K562 (cell line): ENCODE data around the gene MEP1B. TPM values are rescaled to one million over a fixed set of nuclear protein-coding genes. Genes with fewer than 3 reads are reported as not detected.

Experiments used
- ATAC-seq: fragments of 200-7000 bp; cut with Tn5 transposase; 3 replicates; pipeline ENCODE4 v1.9.1; 2020; ENCODE audit warnings: moderate library complexity
- BruUV-seq: library from RNA; stranded (reverse); fragments of 400-500 nt; replicated peaks from 2 replicates; lab custom pipeline; 2021; lab: Mats Ljungman, UMichigan
- CTCF ChIA-PET: fragments of 300-600 bp; formaldehyde crosslinking; extraction: SDS; loops from one replicate; lab custom pipeline; 2021; ENCODE audit warnings: low intra/inter-chr PET ratio; lab: Yijun Ruan, JAX
- POLR2A ChIA-PET: fragments of 300-600, 350-650 bp; sonication (Branson Sonifier 250); formaldehyde crosslinking; extraction: SDS; loops from one replicate; lab custom pipeline; 2021; ENCODE audit warnings: antibody characterized with exemption, inconsistent platforms; lab: Yijun Ruan, JAX
- DNase-seq, 4 experiments: peaks; one replicate each; pipeline versions ENCODE4 v3.0.0 to v3.0.0-alpha.2; 2011 to 2018; ENCODE audit warnings: low spot score in 3 of 4, mixed read lengths in 3 of 4; ENCODE audit errors: extremely low read depth in 1 of 4
- FAIRE-seq: peaks from 2 replicates; lab custom pipeline; 2011; peaks lifted over from hg19 to GRCh38; lab: Jason Lieb, UNC
- H2AFZ ChIP-seq: 2 replicates; pipeline ENCODE4 v1.6.0; 2011; ENCODE audit warnings: low read depth, low read length, control low read depth, inconsistent platforms
- H3K27ac ChIP-seq: fragments of 200-600 bp; 3 replicates; pipeline ENCODE4 v1.8.0; 2011; ENCODE audit warnings: low read depth, mild to moderate bottlenecking, control low read depth, inconsistent platforms, low read length, moderate library complexity, mixed read lengths; ENCODE audit errors: extremely low read depth
- H3K27me3 ChIP-seq, 2 experiments: fragments of 300-600 bp in 1 of 2; 2 replicates in 1 of 2; 3 replicates in 1 of 2; pipeline versions ENCODE4 v1.6.0 to v1.8.0; 2011; ENCODE audit warnings: inconsistent platforms in 2 of 2, low read length in 2 of 2, mild to moderate bottlenecking in 1 of 2, mixed read lengths in 1 of 2, moderate library complexity in 1 of 2; ENCODE audit not compliant: control insufficient read depth in 2 of 2, insufficient read depth in 2 of 2
- H3K36me3 ChIP-seq: fragments of 300-600 bp; 3 replicates; pipeline ENCODE4 v1.8.0; 2011; ENCODE audit warnings: mild to moderate bottlenecking, low read length, inconsistent platforms; ENCODE audit not compliant: control insufficient read depth, insufficient read depth
- H3K4me1 ChIP-seq, 2 experiments: fragments of 200-600 bp in 1 of 2; replicated peaks in 1 of 2; 2 replicates in 1 of 2; 3 replicates in 1 of 2; pipeline versions ENCODE4 v1.5.1 to v1.8.0; 2011; ENCODE audit warnings: inconsistent platforms in 2 of 2, low read length in 2 of 2, mild to moderate bottlenecking in 1 of 2, mixed read lengths in 1 of 2, moderate library complexity in 1 of 2; ENCODE audit not compliant: control insufficient read depth in 2 of 2, insufficient read depth in 2 of 2
- H3K4me2 ChIP-seq: 2 replicates; pipeline ENCODE4 v1.6.1; 2011; ENCODE audit warnings: low read length, control low read depth, inconsistent platforms, mixed read lengths; ENCODE audit not compliant: insufficient read depth
- H3K4me3 ChIP-seq: fragments of 200-600 bp; sonication (generic), shearing (Covaris generic); 2 replicates; pipeline ENCODE4 v1.5.1; 2016; ENCODE audit warnings: control low read depth, inconsistent platforms
- H3K79me2 ChIP-seq: fragments of 200-600 bp; 3 replicates; pipeline ENCODE4 v1.8.0; 2011; ENCODE audit warnings: low read length, inconsistent platforms; ENCODE audit not compliant: control insufficient read depth, insufficient read depth
- H3K9ac ChIP-seq, 2 experiments: 2 replicates each; pipeline versions ENCODE4 v1.6.0 to v1.6.1; 2011; ENCODE audit warnings: low read depth in 2 of 2, low read length in 2 of 2, control low read depth in 1 of 2, inconsistent platforms in 1 of 2, mild to moderate bottlenecking in 1 of 2, mixed read lengths in 1 of 2; ENCODE audit not compliant: insufficient read depth in 1 of 2
- H3K9me1 ChIP-seq: one replicate; pipeline ENCODE4 v1.6.0; 2011; ENCODE audit warnings: inconsistent platforms, mild to moderate bottlenecking, low read length, moderate library complexity; ENCODE audit not compliant: control insufficient read depth, insufficient read depth
- H3K9me3 ChIP-seq: replicated peaks from 2 replicates; pipeline ENCODE4 v1.5.1; 2011; ENCODE audit warnings: low read depth, low read length, inconsistent platforms; ENCODE audit not compliant: control insufficient read depth, insufficient read depth
- H4K20me1 ChIP-seq: replicated peaks from 2 replicates; pipeline ENCODE4 v1.6.1; 2011; ENCODE audit warnings: low read length, inconsistent platforms, mixed read lengths; ENCODE audit not compliant: control insufficient read depth, insufficient read depth
- ATF1 ChIP-seq, 2 experiments: fragments of 450-650 bp in 1 of 2; IDR thresholded peaks; 2 replicates each; pipeline ENCODE4 v1.6.1; 2016; ENCODE audit warnings: missing compliant biosample characterization in 1 of 2, missing genetic modification characterization in 1 of 2
- CUX1 ChIP-seq: fragments of 200-800 bp; sonication (Bioruptor generic); IDR thresholded peaks from 2 replicates; pipeline ENCODE4 v1.6.1; 2016; ENCODE audit warnings: missing genetic modification characterization, missing compliant biosample characterization
- JUND ChIP-seq, 2 experiments: IDR thresholded peaks; 2 replicates in 1 of 2; 3 replicates in 1 of 2; pipeline ENCODE4 v1.6.1; 2011; ENCODE audit warnings: borderline replicate concordance in 2 of 2, low read depth in 2 of 2, low read length in 2 of 2, improper control_type of control experiment in 1 of 2, missing biosample characterization in 1 of 2, missing genetic modification characterization in 1 of 2, missing genetic modification reagents in 1 of 2
- MAFF ChIP-seq: IDR thresholded peaks from 2 replicates; pipeline ENCODE4 v1.6.1; 2012; ENCODE audit warnings: low read length, improper control_type of control experiment
- PATZ1 ChIP-seq: fragments of 250-450 bp; sonication (Bioruptor Pico); IDR thresholded peaks from 2 replicates; pipeline ENCODE4 v1.5.0; 2020; ENCODE audit warnings: mild to moderate bottlenecking, borderline replicate concordance
- POLR2AphosphoS5 ChIP-seq: IDR thresholded peaks from 2 replicates; pipeline ENCODE4 v1.6.1; 2011; ENCODE audit warnings: mild to moderate bottlenecking, low read depth, low read length, moderate library complexity; ENCODE audit not compliant: control insufficient read depth, insufficient read depth
- RCOR1 ChIP-seq, 2 experiments: IDR thresholded peaks; 2 replicates each; pipeline ENCODE4 v1.6.1; 2012; ENCODE audit warnings: low read depth in 2 of 2, low read length in 2 of 2, borderline replicate concordance in 1 of 2, improper control_type of control experiment in 1 of 2
- SMC3 ChIP-seq: conservative IDR thresholded peaks from 2 replicates; pipeline ENCODE4 v1.6.1; 2011; ENCODE audit warnings: low read depth, low read length, improper control_type of control experiment; ENCODE audit not compliant: insufficient read depth
- YY1 ChIP-seq, 3 experiments: IDR thresholded peaks; 2 replicates each; pipeline ENCODE4 v1.6.1; 2011; ENCODE audit warnings: low read length in 2 of 3, mild to moderate bottlenecking in 2 of 3, moderate library complexity in 2 of 3, borderline replicate concordance in 1 of 3, control low read depth in 1 of 3, low read depth in 1 of 3; ENCODE audit not compliant: insufficient read depth in 3 of 3, insufficient replicate concordance in 2 of 3, control insufficient read depth in 1 of 3, insufficient read length in 1 of 3; ENCODE audit errors: extremely low read depth in 1 of 3
- ZNF431 ChIP-seq: sonication (generic); formaldehyde crosslinking; IDR thresholded peaks from 2 replicates; pipeline ENCODE4 v1.8.0; 2022; ENCODE audit warnings: mild to moderate bottlenecking, missing genetic modification reagents
- WGBS: fragments of 100-300 bp; shearing (Covaris generic); methylation state at CpG from one replicate; pipeline ENCODE4 v1.1.6; 2016; ENCODE audit warnings: low coverage, mixed read lengths; ENCODE audit not compliant: insufficient coverage; ENCODE audit errors: missing lambda C conversion rate; 5-methylcytosine and 5-hydroxymethylcytosine counted together
- in situ Hi-C: fragments of 300-500 bp; cut with MboI; formaldehyde crosslinking; loops from 4 replicates; pipeline ENCODE4 v1.15.0; 2018; ENCODE audit warnings: inconsistent platforms, mixed read lengths
- intact Hi-C: fragments of 100-400 bp; cut with micrococcal nuclease; formaldehyde crosslinking; loops from 2 replicates; pipeline ENCODE4 v1.14.2; 2022
- polyA plus RNA-seq, 8 experiments: library from polyadenylated mRNA; depleted of rRNA in 4 of 8; stranded (reverse) in 5 of 8; unstranded in 3 of 8; fragments of >200 nt; fragmentation: Nextera tagmentation in 2 of 8; fragmentation: Illumina TruSeq in 1 of 8; extraction: Ambion mirVana in 2 of 8; extraction: Trizol in 1 of 8; gene quantifications; 2 replicates each; pipeline versions ENCODE4 v1.2.1 to v1.2.3, GENCODE V29; 2011 to 2014; ENCODE audit warnings: inconsistent platforms in 1 of 8, missing spikeins in 1 of 8
- total RNA-seq, 7 experiments: library from RNA; depleted of rRNA in 6 of 7; stranded (reverse); fragments of >200 nt in 6 of 7; fragmentation: Illumina TruSeq in 2 of 7; extraction: Trizol in 2 of 7; gene quantifications; 2 replicates each; pipeline versions ENCODE4 v1.2.1 to v1.2.3, GENCODE V29; 2011 to 2021; ENCODE audit warnings: low replicate concordance in 1 of 7

MEP1B gene
- total and polyA plus RNA-seq, 9 of the 15 experiments (the other 6 are each of a cell fraction or from before 2014, with no cell fraction given) = 0.03 to 0.11 TPM; not detected in 7

GRCh38 chr18:32157580-32157979 is 32.3 kb upstream of the MEP1B start (continued):
- TF ChIP-seq PATZ1 (CRISPR knock-in tag) = no peak
- no peak for TF ChIP-seq ZNF431 (CRISPR knock-in tag)
- TF ChIP-seq YY1 (IDR thresholded peaks at IDR 0.05; ENCODE audit: borderline replicate concordance in 1 of 3, control insufficient read depth in 1 of 3, extremely low read depth in 1 of 3, insufficient read depth in 3 of 3, insufficient read length in 1 of 3, insufficient replicate concordance in 2 of 3, low read depth in 1 of 3, low read length in 2 of 3) = no peak

GRCh38 chr18:32158108-32158624 is 31.7 kb upstream of the MEP1B start:
- H3K4me1 ChIP-seq = no peaks in the 10 kb centered on the region
- H2AFZ ChIP-seq = peak overlapping the region; percentile 43; the same call in 1 of the 2 replicates
- no peaks in the 10 kb centered on the region for H3K79me2 ChIP-seq
- DNase-seq (peak; percentile 67 to 89 (median 71)), FAIRE-seq (peak; percentile 96), ATAC-seq (peak; percentile 97)
- 13% methylated on average over 22 of the region's 22 CpGs for WGBS
- no peak overlapping the region; the same call in 1 of the 2 replicates for H3K4me2 ChIP-seq
- CTCF ChIA-PET = interaction anchor here (1.0 to 1.5 kb wide), 3 partner anchors 391 to 394 kb away, joined by 3 to 9 read pairs (median 4); no protein-coding TSS in a partner anchor
- H3K27ac ChIP-seq = no peak overlapping the region
- POLR2A ChIA-PET = interaction anchor here (1.2 kb wide), 1 partner anchor 19 kb away, joined by 3 read pairs; no protein-coding TSS in a partner anchor
- H3K27me3 ChIP-seq = peaks cover 0 to 4% of the 10 kb centered on the region in 2 experiments; a peak in 1 of 5 replicates
- no TSS peak for BruUV-seq
- H3K9ac ChIP-seq = no peak overlapping the region
- no peak overlapping the region for H3K4me3 ChIP-seq
- H3K36me3 ChIP-seq = no peaks in the 10 kb centered on the region
- intact Hi-C loops (loop anchor here (1.0 to 10.0 kb wide), 4 partner anchors 114 to 391 kb away; partner anchors contain the start of gene GAREM1), in situ Hi-C loops (no loop called here)
- H3K9me1 ChIP-seq = no peaks in the 10 kb centered on the region
- H4K20me1 ChIP-seq = no peaks in the 10 kb centered on the region
- H3K9me3 ChIP-seq = no peaks in the 10 kb centered on the region
- TF ChIP-seq RCOR1 (IDR thresholded peaks at IDR 0.05; ENCODE audit: borderline replicate concordance in 1 of 2, low read depth in 2 of 2, low read length in 2 of 2) (peak in 1 of 2 experiments; percentile 43; a peak in 1 of 4 replicates), JUND (IDR thresholded peaks at IDR 0.05; ENCODE audit: borderline replicate concordance, low read depth, low read length) (peak; percentile 25; the same call in 1 of the 2 replicates), JUND (tag; IDR thresholded peaks at IDR 0.05; ENCODE audit: borderline replicate concordance, low read depth, low read length) (no peak), MAFF (no peak), POLR2AphosphoS5 (no peak), ATF1 (CRISPR knock-in tag; IDR thresholded peaks at IDR 0.05) (no peak), ATF1 (tag; IDR thresholded peaks at IDR 0.05) (peak; percentile 23; the same call in 1 of the 2 replicates), CUX1 (no peak), SMC3 (peak; percentile 91)
